ENCODE data around the gene REEP1.

The REEP1 gene

GRCh38 chr2:86305915-86306254, 31.5 kb downstream of the REEP1 start:
- no peak for DNase-seq (ENCODE audit: low spot score)

DNA sequence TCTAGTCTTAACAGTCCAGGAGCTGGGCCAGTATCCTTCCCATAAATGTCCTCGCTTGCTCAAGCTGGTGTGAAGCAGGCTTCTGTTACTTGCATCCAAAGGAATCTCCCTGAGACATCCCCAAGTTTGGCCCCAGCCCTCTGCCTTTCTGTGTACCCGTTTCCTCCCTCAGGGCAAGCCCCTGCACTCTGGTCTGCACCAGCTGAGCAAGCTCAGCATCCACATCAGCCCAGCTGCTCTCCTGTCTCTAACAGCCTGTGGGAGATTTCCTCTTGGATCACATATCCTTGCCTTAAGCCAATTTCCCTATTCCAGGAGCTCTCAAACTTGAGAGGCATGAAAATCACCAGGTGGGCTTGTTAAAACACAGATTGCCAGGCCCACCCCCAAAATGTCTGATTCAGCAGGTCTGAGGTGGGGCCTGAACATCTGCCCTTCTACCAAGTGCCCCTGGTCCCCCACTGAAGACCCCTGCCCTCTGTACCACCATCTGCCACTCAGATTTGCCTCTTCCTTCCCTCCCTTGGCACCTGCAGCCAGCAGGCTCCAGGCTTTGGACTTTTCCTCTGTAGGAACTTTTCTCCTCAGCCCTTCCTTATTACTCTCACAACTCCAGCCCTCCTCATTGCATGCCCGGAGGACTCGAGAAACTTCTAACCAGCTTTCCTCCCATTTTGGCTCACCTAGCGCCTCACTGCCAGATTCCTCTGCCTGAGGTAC, 32.1 kb downstream of the REEP1 start:
- no peak for DNase-seq (ENCODE audit: low spot score)

GRCh38 chr2:86304416-86304815, 33.0 kb downstream of the REEP1 start:
- no peak for DNase-seq (ENCODE audit: low spot score)

GRCh38 chr2:86302320-86302719, 35.1 kb downstream of the REEP1 start:
- DNase-seq (ENCODE audit: low spot score) = no peak

DNA sequence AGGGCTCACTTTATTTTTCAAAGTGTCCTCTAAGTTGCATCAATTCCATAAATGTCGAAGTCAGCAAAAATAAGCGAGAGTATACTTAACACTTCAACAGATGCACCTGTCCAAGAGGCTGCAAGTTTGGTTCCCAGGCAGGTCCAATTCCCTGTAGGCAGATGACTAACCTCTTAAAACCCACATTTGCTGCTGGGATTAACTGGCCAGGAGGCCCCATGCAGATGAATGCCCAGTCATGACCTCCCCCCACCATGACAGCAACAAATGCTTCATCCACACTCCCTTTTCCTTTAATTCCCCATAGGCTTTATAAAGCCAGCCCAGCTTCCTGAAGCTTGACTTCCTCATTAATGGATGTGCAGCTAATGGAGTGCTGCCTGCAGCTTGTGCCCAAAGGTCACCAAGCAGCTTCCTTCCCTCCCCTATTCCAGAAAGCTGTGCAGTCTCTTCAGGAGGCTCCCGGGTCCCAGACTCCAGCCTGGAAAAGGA, 35.7 kb downstream of the REEP1 start:
- DNase-seq (ENCODE audit: low spot score) = no peak

GRCh38 chr2:86301009-86301408, 36.4 kb downstream of the REEP1 start:
- no peak for DNase-seq (ENCODE audit: low spot score)

GRCh38 chr2:86300496-86300895, 36.9 kb downstream of the REEP1 start:
- no peak for DNase-seq (ENCODE audit: low spot score)

DNA sequence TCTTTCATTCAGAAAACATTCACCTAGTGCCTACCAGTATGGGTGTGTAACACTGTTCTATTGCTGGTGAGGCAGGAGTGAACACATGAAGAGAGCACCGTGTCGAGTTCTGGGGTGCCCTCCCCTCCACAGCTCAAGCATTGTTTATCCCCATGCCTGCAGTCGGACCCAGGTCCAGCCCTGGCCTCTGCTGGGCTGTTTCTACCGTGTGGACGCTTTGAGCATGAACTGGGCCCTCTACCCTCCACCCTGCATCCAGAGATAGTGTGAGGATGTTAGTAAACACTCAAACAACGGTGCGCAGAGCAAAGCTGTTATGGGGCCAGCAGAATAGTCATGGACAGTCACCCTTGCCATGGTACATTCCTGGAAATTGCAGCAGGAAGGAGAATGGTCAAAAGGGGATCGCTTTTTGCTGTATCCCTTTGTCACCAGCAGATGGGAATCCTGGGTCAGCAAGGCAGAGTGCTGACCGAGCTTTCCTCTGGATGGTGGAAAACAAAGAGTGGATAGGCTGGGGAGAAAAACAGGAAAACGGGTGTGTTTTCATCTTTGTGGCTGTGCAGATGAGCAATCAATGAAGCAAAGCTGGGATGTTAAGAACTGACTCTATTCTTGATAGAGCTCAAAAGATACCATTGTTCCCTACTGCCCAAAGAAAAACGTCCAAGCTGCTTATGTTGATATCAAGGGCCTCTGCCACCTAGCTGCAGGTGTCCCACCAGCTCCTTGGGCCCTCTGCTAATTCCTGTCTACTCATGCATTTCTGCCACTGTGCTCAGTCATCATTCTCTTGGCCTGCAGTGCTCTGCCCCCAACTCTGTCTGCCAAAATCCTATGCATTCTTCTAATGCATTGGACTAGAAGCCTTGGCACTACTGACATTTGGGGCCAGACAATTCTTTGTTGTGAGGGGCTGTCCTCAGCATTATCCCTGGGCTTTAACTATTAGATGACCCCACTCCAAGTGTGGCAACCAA, 38.7 kb downstream of the REEP1 start:
- no peak for DNase-seq (ENCODE audit: low spot score)

- DNase-seq (ENCODE audit: low spot score) = no peak
These were observed 39.9 kb downstream of the REEP1 start for GRCh38 chr2:86297382-86298147.

DNA sequence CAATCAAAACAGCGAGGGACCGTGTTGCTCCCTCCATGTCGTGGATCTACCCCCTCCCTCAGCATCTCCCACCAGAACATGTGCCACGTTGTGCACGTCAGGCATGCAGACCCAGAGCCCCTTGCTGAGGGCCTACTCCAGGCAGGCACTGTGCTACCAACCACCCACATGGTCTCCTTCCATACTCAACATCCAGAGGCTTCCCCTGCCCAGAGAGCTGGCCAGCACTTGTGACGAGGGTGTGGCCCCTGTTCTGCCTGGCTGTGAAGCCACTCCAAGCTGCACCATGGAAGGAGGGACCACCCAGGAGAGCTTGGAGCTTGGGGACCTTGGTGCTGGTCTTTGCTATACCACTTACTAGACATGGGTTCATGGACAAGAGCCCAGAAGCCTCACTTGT, 40.5 kb downstream of the REEP1 start:
- no peak for DNase-seq (ENCODE audit: low spot score)

- DNase-seq (ENCODE audit: low spot score) = no peak
These were observed 42.4 kb downstream of the REEP1 start for GRCh38 chr2:86295066-86295465.

GRCh38 chr2:86293612-86294011, 43.8 kb downstream of the REEP1 start:
- no peak for DNase-seq (ENCODE audit: low spot score)

DNA sequence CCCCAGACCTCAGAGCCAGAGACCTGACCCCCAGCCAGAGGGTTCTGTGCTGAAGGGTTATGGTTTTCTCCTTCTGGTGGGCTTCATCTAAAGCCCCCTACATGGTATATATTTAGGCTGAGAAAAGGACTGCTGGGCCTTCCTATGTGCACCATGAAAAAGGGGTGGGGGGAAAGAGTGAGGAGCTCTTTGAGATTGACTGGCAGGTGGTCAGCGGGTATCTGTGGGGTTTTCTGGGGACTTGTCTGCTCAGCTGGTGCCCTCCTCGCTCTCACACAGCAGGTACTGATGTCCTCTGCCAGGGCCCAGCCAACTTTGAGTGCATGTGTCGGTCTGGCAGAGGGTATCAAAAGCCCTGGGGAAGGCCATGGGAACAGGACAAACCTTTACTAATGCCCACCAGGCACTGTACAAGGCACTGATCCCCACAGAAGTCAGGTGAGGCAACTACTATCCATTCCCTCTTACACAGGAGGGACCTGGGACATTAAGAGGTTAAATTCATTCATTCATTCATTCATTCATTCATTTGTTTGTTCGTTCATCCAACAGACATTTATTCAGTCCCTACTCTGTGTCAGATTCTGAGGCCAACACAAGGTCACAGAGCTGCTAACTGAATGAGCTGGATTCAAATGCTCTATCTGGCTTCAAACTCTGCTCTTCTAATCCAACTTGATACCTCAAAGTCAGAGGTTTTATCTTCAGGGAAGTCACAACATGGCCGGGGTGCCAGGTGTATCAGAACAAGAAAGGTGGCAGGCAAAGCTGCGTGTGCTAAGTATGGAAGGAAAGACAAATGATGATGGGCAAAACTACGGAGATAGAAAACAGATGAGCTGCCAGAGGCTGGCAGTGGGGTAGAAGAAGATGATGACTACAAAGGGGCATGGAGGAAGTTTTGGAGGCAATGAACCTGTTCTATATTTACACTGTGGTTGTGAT, 44.6 kb downstream of the REEP1 start:
- DNase-seq (ENCODE audit: low spot score) = no peak

DNA sequence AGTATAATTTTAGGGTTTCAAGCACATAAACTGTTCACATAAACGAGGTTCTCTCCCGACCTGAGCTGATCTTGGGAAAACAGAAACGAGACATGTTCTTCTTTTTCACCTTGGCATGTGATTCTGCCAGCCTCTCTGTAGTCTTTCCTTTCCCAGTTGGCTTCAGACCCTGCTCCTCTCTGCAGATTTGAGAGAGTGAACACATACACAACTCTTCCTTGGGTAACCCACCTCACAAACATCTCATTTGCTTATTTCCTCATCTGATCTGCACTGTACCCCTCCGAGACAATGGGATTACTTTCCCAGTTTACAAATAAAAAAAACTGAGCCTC, 46.1 kb downstream of the REEP1 start:
- DNase-seq (ENCODE audit: low spot score) = no peak

DNA sequence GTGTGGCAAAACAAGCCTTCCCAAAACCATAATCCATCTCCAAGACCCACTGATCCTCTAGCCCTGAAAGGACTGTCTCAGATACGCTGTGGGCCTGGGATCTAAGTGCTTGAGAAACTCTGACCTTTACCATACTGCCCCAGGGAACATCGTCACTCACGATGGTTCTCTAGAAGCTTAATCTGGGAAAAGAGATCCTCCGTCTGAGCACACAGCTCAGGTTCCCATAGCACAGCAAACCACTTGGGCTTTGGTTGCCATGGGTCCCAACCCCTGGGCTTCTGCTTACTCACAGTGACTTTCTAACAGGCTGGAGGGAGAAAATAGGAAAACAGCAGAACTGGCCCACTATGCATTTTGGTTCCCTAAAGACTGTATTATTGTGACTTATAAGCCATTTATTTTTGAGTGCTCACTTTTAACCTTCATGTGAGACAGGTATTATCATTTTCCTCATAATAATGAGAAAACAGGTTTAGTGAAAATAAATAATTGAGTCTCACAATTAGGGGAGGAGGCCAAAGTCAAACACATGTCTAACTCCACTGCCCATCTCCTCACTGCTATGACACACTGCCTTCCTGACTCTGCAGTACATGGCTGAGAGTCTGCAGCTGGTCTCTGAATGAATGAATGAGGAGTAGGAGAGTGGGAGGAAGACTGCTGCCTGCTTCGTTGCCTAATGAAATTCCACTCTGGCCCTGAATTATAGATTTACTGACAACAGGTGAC, 46.7 kb downstream of the REEP1 start:
- DNase-seq (ENCODE audit: low spot score) = no peak

GRCh38 chr2:86286516-86286915, 50.9 kb downstream of the REEP1 start:
- DNase-seq (ENCODE audit: low spot score) = no peak

- no peak for DNase-seq (ENCODE audit: low spot score)
These were observed 51.4 kb downstream of the REEP1 start for GRCh38 chr2:86285981-86286380.

- DNase-seq (ENCODE audit: low spot score) = no peak
These were observed 51.9 kb downstream of the REEP1 start for GRCh38 chr2:86285571-86285970.

- no peak for DNase-seq (ENCODE audit: low spot score)
These were observed 52.4 kb downstream of the REEP1 start for GRCh38 chr2:86284987-86285386.

GRCh38 chr2:86284401-86284841, 53.0 kb downstream of the REEP1 start:
- no peak for DNase-seq (ENCODE audit: low spot score)

Data from CD4-positive, alpha-beta T cell treated with Interleukin-15 for 4 hours (primary cell).